Measurements from ENCODE around the gene SCAF1.

DNA sequence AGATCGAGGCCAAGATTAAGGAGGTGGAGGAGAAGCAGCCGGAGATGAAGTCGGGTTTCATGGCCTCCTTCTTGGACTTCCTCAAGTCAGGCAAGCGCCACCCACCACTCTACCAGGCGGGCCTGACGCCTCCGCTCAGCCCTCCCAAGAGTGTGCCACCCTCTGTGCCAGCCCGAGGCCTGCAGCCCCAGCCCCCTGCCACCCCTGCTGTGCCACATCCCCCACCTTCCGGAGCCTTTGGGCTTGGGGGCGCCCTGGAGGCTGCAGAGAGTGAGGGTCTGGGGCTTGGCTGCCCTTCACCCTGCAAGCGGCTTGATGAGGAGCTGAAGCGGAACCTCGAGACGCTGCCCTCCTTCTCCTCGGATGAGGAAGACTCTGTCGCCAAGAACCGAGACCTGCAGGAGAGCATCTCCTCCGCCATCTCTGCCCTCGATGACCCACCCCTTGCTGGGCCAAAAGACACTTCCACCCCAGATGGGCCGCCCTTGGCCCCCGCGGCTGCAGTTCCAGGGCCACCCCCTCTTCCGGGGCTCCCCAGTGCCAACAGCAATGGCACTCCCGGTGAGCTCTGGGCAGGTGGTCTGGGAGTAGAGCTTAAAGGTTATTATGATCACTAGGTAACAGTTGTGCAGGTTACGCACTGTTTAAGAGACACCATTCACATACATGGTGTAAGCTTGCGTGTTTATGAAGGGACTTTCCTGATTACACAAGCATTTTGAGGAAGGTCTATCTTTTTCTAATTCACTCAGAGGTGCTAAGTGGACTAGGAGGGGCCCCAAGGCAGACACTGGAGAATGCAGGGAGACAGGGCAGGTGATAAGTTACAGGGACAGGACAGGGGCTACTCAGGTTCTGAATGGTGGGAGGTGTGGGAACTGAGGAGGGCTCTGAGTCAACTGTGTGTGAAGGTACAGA, 42.4 kb upstream of the SCAF1 start:
- TF ChIP-seq, protein P1, sequence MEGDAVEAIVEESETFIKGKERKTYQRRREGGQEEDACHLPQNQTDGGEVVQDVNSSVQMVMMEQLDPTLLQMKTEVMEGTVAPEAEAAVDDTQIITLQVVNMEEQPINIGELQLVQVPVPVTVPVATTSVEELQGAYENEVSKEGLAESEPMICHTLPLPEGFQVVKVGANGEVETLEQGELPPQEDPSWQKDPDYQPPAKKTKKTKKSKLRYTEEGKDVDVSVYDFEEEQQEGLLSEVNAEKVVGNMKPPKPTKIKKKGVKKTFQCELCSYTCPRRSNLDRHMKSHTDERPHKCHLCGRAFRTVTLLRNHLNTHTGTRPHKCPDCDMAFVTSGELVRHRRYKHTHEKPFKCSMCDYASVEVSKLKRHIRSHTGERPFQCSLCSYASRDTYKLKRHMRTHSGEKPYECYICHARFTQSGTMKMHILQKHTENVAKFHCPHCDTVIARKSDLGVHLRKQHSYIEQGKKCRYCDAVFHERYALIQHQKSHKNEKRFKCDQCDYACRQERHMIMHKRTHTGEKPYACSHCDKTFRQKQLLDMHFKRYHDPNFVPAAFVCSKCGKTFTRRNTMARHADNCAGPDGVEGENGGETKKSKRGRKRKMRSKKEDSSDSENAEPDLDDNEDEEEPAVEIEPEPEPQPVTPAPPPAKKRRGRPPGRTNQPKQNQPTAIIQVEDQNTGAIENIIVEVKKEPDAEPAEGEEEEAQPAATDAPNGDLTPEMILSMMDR (IDR thresholded peaks at IDR 0.05; ENCODE audit: low read length) = no peak
- TF ChIP-seq EZH2 (IDR thresholded peaks at IDR 0.05; ENCODE audit: borderline replicate concordance, low read length) = no peak
